DND-41 (cell line): Measurements from ENCODE around the gene ZCCHC14.

ENCODE experiments used
- CTCF ChIP-seq: IDR thresholded peaks from 2 replicates; pipeline ENCODE4 v1.5.1; 2012; ENCODE audit warnings: borderline replicate concordance, low read length, moderate library complexity, mild to moderate bottlenecking; ENCODE audit not compliant: poor library complexity, severe bottlenecking; ENCODE audit errors: extremely low read depth
- EZH2 ChIP-seq: IDR thresholded peaks from 3 replicates; pipeline ENCODE4 v1.6.1; 2012; ENCODE audit warnings: borderline replicate concordance, low read depth, mild to moderate bottlenecking, moderate library complexity, low read length, inconsistent platforms; ENCODE audit not compliant: severe bottlenecking

- TF ChIP-seq CTCF (no peak), EZH2 (no peak)
These were observed 31.9 kb downstream of the ZCCHC14 start for GRCh38 chr16:87460936-87461335.
